ENCODE measurements around the gene TCF4. TPM values are rescaled to one million over a fixed set of nuclear protein-coding genes. Genes with fewer than 3 reads are reported as not detected.
A peak's percentile ranks its signal among the peaks of the same experiment; 100 is the strongest.

TCF4 gene
- total RNA-seq, 1 donor from 2014 or later, result 459 TPM

- DNase-seq (ENCODE audit: low read depth in 2 of 2), result no peak
Measured at GRCh38 chr18:55239740-55240139, 348.3 kb downstream of the TCF4 start.

DNA sequence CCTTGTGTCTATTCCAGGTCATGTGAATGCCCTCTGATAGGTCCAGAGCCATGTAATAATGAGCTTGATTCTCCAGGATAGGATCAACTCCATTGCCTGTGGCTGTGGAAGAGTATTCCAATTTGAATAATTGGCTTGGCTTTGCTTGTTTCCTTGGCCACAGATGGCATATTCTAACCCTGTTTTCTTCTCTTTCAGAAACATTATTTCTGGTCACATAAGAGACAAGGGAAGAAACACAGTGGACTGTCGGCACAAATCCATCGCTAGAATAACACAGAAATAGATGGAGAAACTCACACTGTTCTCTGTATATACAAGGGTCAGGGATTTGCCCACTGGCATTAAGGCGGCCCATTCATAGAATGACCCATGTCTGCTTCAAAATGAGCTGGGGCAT is 350.3 kb downstream of the TCF4 start:
- DNase-seq (ENCODE audit: low read depth in 2 of 2), result no peak

- DNase-seq (ENCODE audit: low read depth in 2 of 2), result no peak
Measured at GRCh38 chr18:55236150-55236931, 351.7 kb downstream of the TCF4 start.

DNA sequence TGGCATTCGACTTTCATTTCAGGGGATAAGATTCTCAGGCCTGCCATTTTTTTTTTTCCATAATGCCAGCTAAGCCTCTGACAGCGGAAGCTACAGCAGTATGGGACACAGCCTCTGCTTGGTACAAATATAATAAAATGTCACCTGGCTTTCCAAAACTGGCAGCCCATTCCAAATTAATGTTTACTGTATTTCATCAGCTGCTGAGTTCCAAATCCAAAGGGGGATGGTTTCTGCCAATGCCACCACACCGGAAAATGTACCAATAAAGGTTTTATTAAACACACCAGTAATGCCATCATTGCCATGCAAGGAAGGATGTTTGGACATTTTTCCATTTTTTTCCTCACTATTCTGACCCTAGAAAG is 352.9 kb downstream of the TCF4 start:
- no peak for DNase-seq (ENCODE audit: low read depth in 2 of 2)

GRCh38 chr18:55234366-55235093 is 353.5 kb downstream of the TCF4 start:
- peak; percentile 69 to 80 for DNase-seq (ENCODE audit: low read depth in 2 of 2)

GRCh38 chr18:55233857-55234256 is 354.1 kb downstream of the TCF4 start:
- peak; percentile 52 to 79 for DNase-seq (ENCODE audit: low read depth in 2 of 2)

GRCh38 chr18:55232506-55232905 is 355.5 kb downstream of the TCF4 start:
- no peak for DNase-seq (ENCODE audit: low read depth in 2 of 2)

DNA sequence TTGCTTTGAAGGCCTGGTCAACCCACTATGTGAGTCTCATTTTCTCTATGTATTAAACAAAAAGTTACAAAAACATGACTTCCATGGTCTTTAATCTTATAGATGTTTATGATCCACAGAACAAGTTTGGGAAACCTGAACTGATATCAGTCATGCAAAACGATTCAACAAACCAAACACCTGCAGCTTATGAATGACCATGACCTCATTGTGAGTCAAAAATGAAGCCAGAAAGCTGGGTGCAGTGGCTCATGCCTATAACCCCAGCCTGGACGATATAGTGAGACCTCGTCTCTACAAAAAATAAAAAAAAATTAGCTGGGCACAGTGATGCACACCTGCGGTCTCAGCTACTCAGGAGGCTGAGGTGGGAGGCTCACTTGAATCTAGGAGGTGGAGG is 358.3 kb downstream of the TCF4 start:
- DNase-seq (ENCODE audit: low read depth in 2 of 2), result no peak

GRCh38 chr18:55228707-55229106 is 359.3 kb downstream of the TCF4 start:
- no peak for DNase-seq (ENCODE audit: low read depth in 2 of 2)

- DNase-seq (ENCODE audit: low read depth in 2 of 2), result no peak
Measured at GRCh38 chr18:55228191-55228590, 359.8 kb downstream of the TCF4 start.

- no peak for DNase-seq (ENCODE audit: low read depth in 2 of 2)
Measured at GRCh38 chr18:55227771-55228170, 360.2 kb downstream of the TCF4 start.

DNA sequence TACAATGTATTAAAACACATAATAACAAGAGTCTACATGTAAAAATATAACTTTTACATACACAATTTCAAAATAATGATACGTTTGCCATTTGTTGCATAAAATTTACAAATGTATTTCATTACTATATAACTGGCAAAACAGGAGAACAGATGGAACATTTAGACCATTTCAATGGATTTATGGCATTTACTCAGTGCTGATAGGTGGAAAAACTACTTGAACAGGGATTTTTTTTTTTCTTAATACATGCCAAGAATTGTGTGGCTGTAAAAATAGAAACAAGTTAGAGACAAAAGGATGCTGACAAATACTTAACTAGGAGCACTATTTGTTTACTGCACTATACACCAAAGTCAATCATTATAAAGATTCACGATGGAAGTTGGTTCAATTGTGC is 361.9 kb downstream of the TCF4 start:
- no peak for DNase-seq (ENCODE audit: low read depth in 2 of 2)

DNA sequence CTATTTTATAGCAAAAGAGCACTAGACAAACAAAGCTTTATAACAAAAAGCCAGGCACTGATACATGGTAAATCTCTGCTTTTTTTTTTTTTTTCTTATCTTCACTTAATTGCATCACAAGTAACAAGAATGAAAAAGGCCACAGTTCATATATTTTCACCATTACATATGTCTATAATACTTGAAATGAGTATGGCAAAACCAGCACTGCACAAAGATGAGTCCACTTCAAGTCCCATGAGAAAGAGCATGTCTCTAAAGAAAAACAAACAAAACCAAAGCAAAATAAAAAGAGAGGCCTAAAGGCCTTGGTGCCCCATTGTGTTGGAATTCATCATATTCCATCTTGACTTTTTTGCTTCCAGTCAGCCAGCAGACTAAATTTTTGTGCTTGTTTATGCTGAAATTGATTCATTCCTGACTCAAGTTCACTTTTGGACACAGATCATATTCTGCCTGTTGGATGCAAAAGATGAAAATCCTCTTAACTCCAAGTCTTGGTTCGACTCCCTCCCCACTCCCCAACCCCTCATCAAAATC is 363.8 kb downstream of the TCF4 start:
- DNase-seq (ENCODE audit: low read depth in 2 of 2), result no peak

- no peak for DNase-seq (ENCODE audit: low read depth in 2 of 2)
Measured at GRCh38 chr18:55221622-55222021, 366.4 kb downstream of the TCF4 start.

DNA sequence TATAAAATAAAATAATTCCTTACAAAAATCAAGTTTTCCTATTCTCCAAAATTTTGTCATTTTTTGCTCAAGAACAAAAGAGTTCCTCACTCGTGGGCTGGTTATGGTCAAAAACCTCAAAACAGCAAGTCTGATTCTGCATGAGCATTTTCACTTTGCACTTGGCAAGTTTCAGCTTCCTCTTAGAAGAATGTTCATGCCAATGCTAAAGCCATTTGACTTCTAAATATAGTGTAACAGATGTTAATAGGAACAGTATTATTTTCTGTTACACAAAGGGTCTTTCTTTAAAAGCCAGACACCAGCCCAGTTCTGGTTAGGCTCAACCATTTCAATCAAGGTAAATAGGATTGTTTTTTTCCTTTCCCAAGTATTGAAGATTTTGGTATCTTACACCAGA is 367.5 kb downstream of the TCF4 start:
- DNase-seq (ENCODE audit: low read depth in 2 of 2), result no peak

- DNase-seq (ENCODE audit: low read depth in 2 of 2), result no peak
Measured at GRCh38 chr18:55219823-55220222, 368.2 kb downstream of the TCF4 start.

- DNase-seq (ENCODE audit: low read depth in 2 of 2), result peak in 1 of 2 donors; percentile 36
Measured at GRCh38 chr18:55219059-55219458, 368.9 kb downstream of the TCF4 start.

DNA sequence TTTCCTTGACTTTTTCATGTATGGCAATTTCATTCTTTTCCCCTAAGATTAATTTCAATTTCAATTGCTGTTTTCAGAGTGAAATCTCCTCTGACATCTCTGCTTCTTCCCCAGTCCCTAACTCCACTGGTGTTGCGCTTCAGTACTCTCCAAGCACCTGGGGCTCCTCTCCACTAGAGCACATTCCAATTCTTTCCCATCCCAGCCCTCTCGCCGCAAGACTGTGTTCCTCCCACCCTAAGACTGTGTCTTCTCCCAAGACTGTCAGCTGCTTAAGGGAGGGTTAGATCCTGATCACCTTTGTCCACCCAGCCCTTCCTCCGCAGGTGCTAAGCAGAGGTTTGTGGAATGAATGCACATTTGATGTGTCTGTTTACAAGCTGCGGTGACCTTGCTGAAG is 373.0 kb downstream of the TCF4 start:
- DNase-seq (ENCODE audit: low read depth in 2 of 2), result no peak

- no peak for DNase-seq (ENCODE audit: low read depth in 2 of 2)
Measured at GRCh38 chr18:55214534-55214933, 373.5 kb downstream of the TCF4 start.

- no peak for DNase-seq (ENCODE audit: low read depth in 2 of 2)
Measured at GRCh38 chr18:55213586-55213985, 374.4 kb downstream of the TCF4 start.

DNA sequence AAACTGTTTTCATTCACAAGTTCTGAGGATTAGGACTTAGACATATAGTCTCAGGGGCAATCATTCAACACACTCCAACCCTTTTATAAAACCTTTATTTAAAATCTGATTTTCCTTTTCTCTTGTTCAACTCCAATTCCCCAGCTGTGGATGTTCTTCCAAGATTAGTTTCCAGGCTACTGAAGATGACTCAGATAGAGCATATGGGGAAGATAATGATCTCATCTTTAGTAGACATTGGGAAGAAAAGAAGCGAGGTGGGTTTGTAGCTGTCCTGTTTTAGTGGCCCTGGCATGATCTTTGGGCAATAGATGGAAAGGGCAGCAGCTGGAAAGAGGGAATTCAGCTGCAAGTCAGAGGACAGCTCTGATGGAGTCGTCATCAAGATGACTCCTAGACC is 381.1 kb downstream of the TCF4 start:
- no peak for DNase-seq (ENCODE audit: low read depth in 2 of 2)

DNA sequence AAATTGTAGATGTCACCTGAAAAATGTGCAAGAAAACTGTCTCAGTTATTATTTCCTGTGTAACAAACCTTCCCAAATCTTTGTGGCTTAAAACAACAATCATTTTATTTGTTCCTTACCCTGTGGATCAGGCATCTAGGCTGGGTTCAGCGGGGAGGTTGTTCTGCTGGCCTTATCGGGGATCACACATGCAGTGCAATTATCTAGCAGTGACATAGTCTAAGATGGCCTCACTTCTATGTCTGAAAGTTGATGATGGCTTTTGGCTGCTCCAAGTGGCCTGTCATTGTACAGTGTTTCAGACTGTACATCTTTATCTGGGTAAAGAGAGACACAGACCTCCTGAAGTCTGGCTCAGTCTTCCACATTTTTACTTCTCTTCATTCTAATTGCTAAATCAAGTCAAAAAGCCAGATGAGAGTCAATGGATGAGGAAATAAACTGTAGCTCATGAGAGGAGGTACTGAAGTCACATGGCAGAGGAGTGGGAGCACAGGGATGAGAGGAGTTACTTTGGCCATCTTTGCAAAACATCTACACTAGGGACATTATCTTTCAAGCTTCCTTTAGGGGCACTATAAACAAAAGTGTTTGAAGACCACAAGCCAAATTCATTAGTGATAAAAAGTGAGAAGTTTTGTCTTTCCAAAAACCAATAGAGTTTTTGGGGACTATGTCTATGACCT is 385.6 kb downstream of the TCF4 start:
- DNase-seq (ENCODE audit: low read depth in 2 of 2), result no peak

Measured in dermis microvascular lymphatic vessel endothelial cell (primary cell).